A549 (cell line): Measurements from ENCODE around the gene ACTMAP. TPM values are rescaled to one million over a fixed set of nuclear protein-coding genes. Genes with fewer than 3 reads are reported as not detected.
A peak's percentile ranks its signal among the peaks of the same experiment; 100 is the strongest.
"Not testable (repeated sequence)": the region's sequence is repeated elsewhere in the genome, so short reads cannot be mapped to it uniquely, and the experiment has no call there.

Source experiments
- ATAC-seq, 2 experiments: fragments of 200-7000 bp in 1 of 2; fragments of >200 bp in 1 of 2; cut with Nextera tagmentation in 1 of 2; cut with Tn5 transposase in 1 of 2; 3 replicates each; pipeline versions ENCODE4 v1.8.0 to v1.9.1; 2018 to 2020; ENCODE audit warnings: mild to moderate bottlenecking in 1 of 2, moderate library complexity in 1 of 2
- CTCF ChIA-PET: fragments of 300-600 bp; sonication (Branson Sonifier 250); formaldehyde crosslinking; extraction: SDS; loops from one replicate; lab custom pipeline; 2021; ENCODE audit warnings: antibody characterized with exemption, inconsistent platforms; lab: Yijun Ruan, JAX
- POLR2A ChIA-PET: fragments of 350-600 bp; formaldehyde crosslinking; extraction: SDS; loops from one replicate; lab custom pipeline; 2021; ENCODE audit warnings: antibody characterized with exemption, inconsistent platforms; lab: Yijun Ruan, JAX
- DNase-seq, 2 experiments: peaks; one replicate each; pipeline versions ENCODE4 v3.0.0 to v3.0.0-alpha.2; 2011 to 2016; ENCODE audit warnings: low read depth in 1 of 2, low spot score in 1 of 2
- FAIRE-seq: peaks from 2 replicates; lab custom pipeline; 2011; peaks lifted over from hg19 to GRCh38; lab: Jason Lieb, UNC
- H3K27ac ChIP-seq, 2 experiments: fragments of >200 bp; sonication (Bioruptor Twin); formaldehyde crosslinking; 3 replicates each; pipeline ENCODE4 v1.5.1; 2016 to 2017
- H3K4me1 ChIP-seq: fragments of >200 bp; sonication (Bioruptor Twin); formaldehyde crosslinking; 3 replicates; pipeline ENCODE4 v1.6.1; 2016
- H3K4me2 ChIP-seq: fragments of >200 bp; sonication (Bioruptor Twin); formaldehyde crosslinking; 3 replicates; pipeline ENCODE4 v1.6.1; 2016
- H3K4me3 ChIP-seq: fragments of >200 bp; sonication (Bioruptor Twin); formaldehyde crosslinking; 3 replicates; pipeline ENCODE4 v1.5.1; 2016
- H3K9me3 ChIP-seq: fragments of >200 bp; sonication (Bioruptor Twin); formaldehyde crosslinking; 3 replicates; pipeline ENCODE4 v1.6.1; 2016
- CBX2 ChIP-seq: fragments of 200-600 bp; sonication (generic); IDR thresholded peaks from 2 replicates; pipeline ENCODE4 v1.6.1; 2016; ENCODE audit warnings: low read depth, mild to moderate bottlenecking, borderline replicate concordance
- CBX8 ChIP-seq: fragments of 200-600 bp; sonication (generic); IDR thresholded peaks from 2 replicates; pipeline ENCODE4 v1.6.1; 2016
- CHD2 ChIP-seq: fragments of 150-350 bp; IDR thresholded peaks from 2 replicates; pipeline ENCODE4 v1.6.1; 2014; ENCODE audit warnings: low read length; ENCODE audit not compliant: partially characterized antibody
- EHMT2 ChIP-seq: fragments of 200-600 bp; sonication (generic); IDR thresholded peaks from 2 replicates; pipeline ENCODE4 v1.6.1; 2016; ENCODE audit warnings: antibody characterized with exemption, low read depth, mild to moderate bottlenecking, moderate library complexity
- EP300 ChIP-seq, 2 experiments: fragments of >200 bp; sonication (Bioruptor Twin); formaldehyde crosslinking; IDR thresholded peaks; 2 replicates in 1 of 2; 3 replicates in 1 of 2; pipeline ENCODE4 v1.6.1; 2016 to 2017
- ESRRA ChIP-seq: fragments of 150-350 bp; IDR thresholded peaks from 2 replicates; pipeline ENCODE4 v1.6.1; 2014; ENCODE audit warnings: mild to moderate bottlenecking, low read length, borderline replicate concordance
- HDAC2 ChIP-seq: fragments of 200-600 bp; sonication (generic); IDR thresholded peaks from 2 replicates; pipeline ENCODE4 v1.6.1; 2016
- HES2 ChIP-seq: fragments of >200 bp; sonication (Bioruptor Twin); formaldehyde crosslinking; IDR thresholded peaks from 2 replicates; pipeline ENCODE4 v1.6.1; 2016
- JUNB ChIP-seq: fragments of >200 bp; sonication (Bioruptor Twin); formaldehyde crosslinking; IDR thresholded peaks from 2 replicates; pipeline ENCODE4 v1.6.1; 2016
- KDM5A ChIP-seq: fragments of 200-600 bp; sonication (generic); IDR thresholded peaks from 2 replicates; pipeline ENCODE4 v1.6.1; 2016; ENCODE audit warnings: antibody characterized with exemption, mild to moderate bottlenecking
- MAX ChIP-seq: IDR thresholded peaks from 2 replicates; pipeline ENCODE4 v1.6.1; 2012
- MAZ ChIP-seq: fragments of 150-350 bp; IDR thresholded peaks from 2 replicates; pipeline ENCODE4 v1.6.1; 2014; ENCODE audit warnings: antibody characterized with exemption, low read depth, low read length, borderline replicate concordance
- PBX3 ChIP-seq: IDR thresholded peaks from 2 replicates; pipeline ENCODE4 v1.6.1; 2012
- POLR2A ChIP-seq: IDR thresholded peaks from 2 replicates; pipeline ENCODE4 v1.6.1; 2012; ENCODE audit warnings: mild to moderate bottlenecking, low read length
- POLR2AphosphoS2 ChIP-seq: conservative IDR thresholded peaks from 2 replicates; pipeline ENCODE4 v1.6.1; 2012; ENCODE audit warnings: low read length, improper control_type of control experiment, inconsistent platforms
- RAD21 ChIP-seq, 2 experiments: fragments of >200 bp in 1 of 2; sonication (Bioruptor Twin) in 1 of 2; formaldehyde crosslinking in 1 of 2; IDR thresholded peaks in 1 of 2; conservative IDR thresholded peaks in 1 of 2; 2 replicates in 1 of 2; 3 replicates in 1 of 2; pipeline ENCODE4 v1.6.1; 2012 to 2018; ENCODE audit warnings: inconsistent platforms in 1 of 2
- RFX5 ChIP-seq: fragments of 450-650 bp; IDR thresholded peaks from 2 replicates; pipeline ENCODE4 v1.7.1; 2014; ENCODE audit warnings: antibody characterized with exemption, mild to moderate bottlenecking, moderate library complexity
- RNF2 ChIP-seq: fragments of 200-600 bp; sonication (generic); IDR thresholded peaks from 2 replicates; pipeline ENCODE4 v1.6.1; 2016; ENCODE audit warnings: low read depth, mild to moderate bottlenecking, antibody characterized with exemption, moderate library complexity, borderline replicate concordance
- TFCP2L1 ChIP-seq: fragments of 250-450 bp; sonication (Bioruptor Pico); IDR thresholded peaks from 2 replicates; pipeline ENCODE4 v1.5.0; 2021; ENCODE audit warnings: mild to moderate bottlenecking
- ZC3H11A ChIP-seq: fragments of 450-650 bp; IDR thresholded peaks from 2 replicates; pipeline ENCODE4 v1.6.1; 2014; ENCODE audit warnings: antibody characterized with exemption, mild to moderate bottlenecking
- ZFP36 ChIP-seq: fragments of 450-650 bp; IDR thresholded peaks from 2 replicates; pipeline ENCODE4 v1.6.1; 2014; ENCODE audit warnings: borderline replicate concordance; ENCODE audit not compliant: partially characterized antibody
- WGBS: methylation state at CpG from one replicate; pipeline ENCODE4 v1.1.6; 2017; ENCODE audit errors: missing lambda C conversion rate; 5-methylcytosine and 5-hydroxymethylcytosine counted together
- polyA plus RNA-seq, 4 experiments: library from polyadenylated mRNA; depleted of rRNA in 3 of 4; stranded (reverse); fragments of >200 nt; fragmentation: RNase III in 1 of 4; extraction: RNeasy Plus Mini Kit Qiagen cat#74134 plus additional on column Dnase treatment in 1 of 4; gene quantifications; 2 replicates in 3 of 4; 3 replicates in 1 of 4; pipeline ENCODE4 v1.2.3, GENCODE V29; 2011 to 2017
- TF ChIP-seq, protein P1 (sequence below): fragments of 250-450 bp; sonication (Bioruptor Pico); IDR thresholded peaks from 2 replicates; pipeline ENCODE4 v1.5.0; 2020; ENCODE audit warnings: low read depth, mild to moderate bottlenecking, moderate library complexity

Gene ACTMAP
- polyA plus RNA-seq, 2 of the 4 experiments (the other 2 are of a cell fraction): 7.8 to 14.8 TPM

DNA sequence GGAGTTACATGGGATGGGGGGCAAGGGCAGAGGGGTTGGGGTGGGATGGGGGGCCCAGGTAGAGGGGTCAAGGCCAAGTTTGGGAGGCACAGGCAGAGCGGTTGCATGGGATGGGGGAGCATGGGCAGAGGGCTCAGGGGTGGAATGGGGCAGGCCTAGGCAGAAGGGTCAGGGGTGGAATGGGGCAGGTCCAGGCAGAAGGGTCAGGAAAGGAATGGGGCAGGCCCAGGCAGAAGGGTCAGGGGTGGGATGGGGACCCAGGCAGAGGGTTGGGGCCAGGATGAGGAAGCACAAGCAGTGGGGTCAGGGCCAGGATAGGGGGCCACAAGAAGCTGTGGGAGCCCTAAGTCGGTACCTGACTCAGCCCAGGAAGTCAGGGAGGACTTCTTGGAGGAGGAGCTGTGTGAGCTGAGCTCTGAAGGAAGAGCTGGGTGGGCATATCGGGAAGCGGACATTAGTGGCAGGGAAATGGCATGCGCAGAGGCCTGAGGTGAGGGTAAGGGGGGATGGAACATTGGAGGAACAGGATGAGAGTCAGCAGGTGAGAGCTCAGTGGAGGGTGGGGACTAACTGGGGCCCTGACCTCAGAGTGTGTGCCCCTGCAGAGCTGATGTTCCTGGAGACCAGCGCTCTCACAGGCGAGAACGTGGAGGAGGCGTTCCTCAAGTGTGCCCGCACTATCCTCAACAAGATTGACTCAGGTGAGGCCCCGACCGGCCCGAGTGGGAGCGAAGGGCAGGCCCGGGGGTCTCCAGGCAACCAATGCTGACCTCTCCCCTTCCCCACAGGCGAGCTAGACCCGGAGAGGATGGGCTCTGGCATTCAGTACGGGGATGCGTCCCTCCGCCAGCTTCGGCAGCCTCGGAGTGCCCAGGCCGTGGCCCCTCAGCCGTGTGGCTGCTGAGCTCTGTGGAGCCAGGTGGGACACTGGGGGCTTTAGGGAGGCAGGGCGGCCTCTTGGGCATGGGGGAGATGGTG is 36.1 kb upstream of the ACTMAP start:
- DNase-seq: no peak
- 93% methylated on average over 25 of the region's 25 CpGs for WGBS
- H3K4me2 ChIP-seq: no peak overlapping the region
- ATAC-seq: peak; percentile 14 to 26; a peak in 5 of 6 replicates
- no peak for FAIRE-seq
- no peak overlapping the region for H3K27ac ChIP-seq
- H3K9me3 ChIP-seq: no peaks in the 10 kb centered on the region
- TF ChIP-seq RNF2 (no peak), ZFP36 (peak; percentile 90)
- ChIA-PET POLR2A (interaction anchor here (3.1 kb wide), 2 partner anchors 8 to 12 kb away, joined by 22 to 26 read pairs; partner anchors contain the start of genes EGLN2 and RAB4B), CTCF (interaction anchor here (0.7 to 2.4 kb wide), 12 partner anchors 9 to 151 kb away, joined by 3 to 23 read pairs (median 4); partner anchors contain the start of gene EGLN2)
- no peaks in the 10 kb centered on the region for H3K4me1 ChIP-seq
- H3K4me3 ChIP-seq: no peak overlapping the region

DNA sequence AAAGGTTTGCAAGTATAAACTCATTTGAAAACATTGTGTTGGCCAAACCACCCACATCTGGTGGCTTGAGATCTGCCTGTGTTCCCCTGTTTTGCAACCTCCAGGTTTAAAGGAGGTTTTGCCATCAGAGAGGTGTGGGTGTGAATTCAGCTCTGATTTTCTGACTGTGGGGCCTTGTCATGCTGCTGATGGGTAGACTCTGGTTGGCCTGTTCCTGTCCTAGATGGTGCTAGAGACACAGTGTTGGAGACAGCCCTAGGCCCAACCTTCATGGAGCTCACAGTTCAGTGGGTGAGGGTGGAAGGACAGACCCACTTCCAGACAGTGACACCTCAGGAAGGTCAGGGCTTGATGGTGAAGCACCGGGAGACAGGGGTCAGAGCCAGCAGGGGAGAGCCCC is 35.2 kb upstream of the ACTMAP start:
- FAIRE-seq (peak; percentile 43), ATAC-seq (peak; percentile 55 to 62)
- H3K27ac ChIP-seq: no peak overlapping the region

DNA sequence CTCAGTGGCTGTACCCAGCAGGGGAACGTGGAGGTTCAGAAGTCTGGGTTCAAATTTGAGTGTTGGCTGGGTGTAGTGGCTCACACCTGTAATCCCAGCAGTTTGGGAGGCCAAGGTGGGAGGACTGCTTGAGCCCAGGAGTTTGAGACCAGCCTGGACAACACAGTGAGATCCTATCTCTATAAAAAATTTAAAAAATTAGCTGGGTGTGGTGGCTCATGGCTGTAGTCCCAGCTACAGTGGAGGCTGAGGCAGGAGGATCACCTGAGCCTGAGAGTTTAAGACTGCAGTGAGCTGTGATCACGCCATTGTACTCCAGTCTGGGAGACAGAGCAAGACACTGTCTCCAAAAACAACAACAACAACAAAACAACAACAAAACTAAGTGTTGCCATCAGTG is 33.9 kb upstream of the ACTMAP start:
- WGBS: 87% methylated on average over 2 of the region's 2 CpGs
- ATAC-seq, H3K9me3 ChIP-seq, DNase-seq, H3K4me1 ChIP-seq, H3K4me2 ChIP-seq, H3K4me3 ChIP-seq, H3K27ac ChIP-seq, POLR2A ChIA-PET: not testable (repeated sequence)
- FAIRE-seq: peak; percentile 54
- CTCF ChIA-PET: interaction anchor here (0.6 to 1.6 kb wide), 8 partner anchors 9 to 421 kb away, joined by 3 to 5 read pairs (median 4); no protein-coding TSS in a partner anchor

More for the DNA sequence above, 35.2 kb upstream of the ACTMAP start:
- H3K4me1 ChIP-seq: no peaks in the 10 kb centered on the region
- no peak overlapping the region for H3K4me2 ChIP-seq
- POLR2A ChIA-PET: interaction anchor here (3.1 kb wide), 2 partner anchors 7 to 13 kb away, joined by 22 to 26 read pairs; partner anchors contain the start of genes EGLN2 and RAB4B
- no peak overlapping the region for H3K4me3 ChIP-seq
- TF ChIP-seq ZC3H11A: no peak
- no peak for TF ChIP-seq HDAC2
- TF ChIP-seq MAX: no peak
- no peak for TF ChIP-seq POLR2A
- no peak for TF ChIP-seq PBX3
- TF ChIP-seq RFX5: no peak
- no peak for TF ChIP-seq ESRRA
- no peak for TF ChIP-seq MAZ
- TF ChIP-seq EHMT2: no peak
- TF ChIP-seq CBX2: no peak
- TF ChIP-seq JUNB: no peak
- TF ChIP-seq KDM5A: no peak
- TF ChIP-seq HES2: no peak
- no peak for TF ChIP-seq POLR2AphosphoS2
- TF ChIP-seq RAD21 (conservative IDR thresholded peaks at IDR 0.05 in 1 of 2, IDR thresholded peaks at IDR 0.05 in 1 of 2): no peak
- TF ChIP-seq EP300 (IDR thresholded peaks at IDR 0.05): no peak
- TF ChIP-seq, protein P1, sequence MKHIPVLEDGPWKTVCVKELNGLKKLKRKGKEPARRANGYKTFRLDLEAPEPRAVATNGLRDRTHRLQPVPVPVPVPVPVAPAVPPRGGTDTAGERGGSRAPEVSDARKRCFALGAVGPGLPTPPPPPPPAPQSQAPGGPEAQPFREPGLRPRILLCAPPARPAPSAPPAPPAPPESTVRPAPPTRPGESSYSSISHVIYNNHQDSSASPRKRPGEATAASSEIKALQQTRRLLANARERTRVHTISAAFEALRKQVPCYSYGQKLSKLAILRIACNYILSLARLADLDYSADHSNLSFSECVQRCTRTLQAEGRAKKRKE (CRISPR knock-in tag): no peak
- TF ChIP-seq TFCP2L1: no peak
- TF ChIP-seq CBX8: no peak
- TF ChIP-seq CHD2: no peak
- TF ChIP-seq, all 56 proteins: peak for 0
- CTCF ChIA-PET: interaction anchor here (0.6 to 1.6 kb wide), 4 partner anchors 10 to 122 kb away, joined by 3 to 5 read pairs (median 4); no protein-coding TSS in a partner anchor
- no peak for DNase-seq
- WGBS: 57% methylated on average over 1 of the region's 1 CpG
- no peaks in the 10 kb centered on the region for H3K9me3 ChIP-seq
